ENCODE data around the gene SYCE1.

SYCE1 gene

DNA sequence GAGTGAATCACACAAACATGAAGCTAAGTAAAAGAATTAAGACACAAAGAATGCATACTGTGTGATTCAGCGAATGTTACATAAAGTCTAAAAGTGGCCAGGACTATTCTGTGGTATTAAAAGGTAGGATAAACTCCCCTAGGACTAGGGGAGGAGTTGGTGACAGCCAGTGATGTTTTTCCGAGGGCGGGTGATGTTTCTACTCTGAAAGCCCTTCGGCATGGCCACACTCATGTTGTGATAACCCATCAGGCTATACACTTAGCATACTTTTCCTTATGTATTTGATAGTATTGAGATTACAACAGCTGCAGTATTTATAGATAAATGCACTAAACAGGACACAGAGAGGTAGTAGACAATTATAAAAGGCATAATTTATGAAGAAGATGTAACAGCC, 54.0 kb downstream of the SYCE1 start:
- DNase-seq = no peak

DNA sequence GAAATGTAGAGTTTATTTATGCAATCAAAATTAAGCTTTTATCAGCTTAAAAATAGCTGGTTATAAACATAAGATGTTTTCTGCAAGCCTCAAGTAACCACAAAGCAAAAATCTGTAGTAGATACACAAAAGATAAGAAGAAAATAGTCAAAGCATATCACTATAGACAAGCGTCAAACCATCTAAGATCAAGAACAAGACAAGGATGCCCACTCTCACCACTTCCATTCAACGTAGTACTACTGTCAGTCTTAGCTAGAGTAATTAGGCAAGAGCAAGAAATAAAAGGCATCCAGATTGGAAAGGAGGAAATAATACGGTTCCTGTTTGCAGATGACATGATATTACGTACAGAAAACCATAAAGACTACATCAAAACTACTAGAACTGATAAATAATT, 55.7 kb downstream of the SYCE1 start:
- no peak for DNase-seq

Data from NCI-H446 treated with DMSO at 0.1 percent for 48 hours (cell line).